HG03354 (cell line): ENCODE results near the gene KRT78.

Experiments used
- ATAC-seq: cut with Tn5 transposase; IDR thresholded peaks from one replicate; pipeline ENCODE4 v1.9.1; 2021; ENCODE audit warnings: mild to moderate bottlenecking; ENCODE audit not compliant: unreplicated experiment, poor library complexity, severe bottlenecking

KRT78 gene

DNA sequence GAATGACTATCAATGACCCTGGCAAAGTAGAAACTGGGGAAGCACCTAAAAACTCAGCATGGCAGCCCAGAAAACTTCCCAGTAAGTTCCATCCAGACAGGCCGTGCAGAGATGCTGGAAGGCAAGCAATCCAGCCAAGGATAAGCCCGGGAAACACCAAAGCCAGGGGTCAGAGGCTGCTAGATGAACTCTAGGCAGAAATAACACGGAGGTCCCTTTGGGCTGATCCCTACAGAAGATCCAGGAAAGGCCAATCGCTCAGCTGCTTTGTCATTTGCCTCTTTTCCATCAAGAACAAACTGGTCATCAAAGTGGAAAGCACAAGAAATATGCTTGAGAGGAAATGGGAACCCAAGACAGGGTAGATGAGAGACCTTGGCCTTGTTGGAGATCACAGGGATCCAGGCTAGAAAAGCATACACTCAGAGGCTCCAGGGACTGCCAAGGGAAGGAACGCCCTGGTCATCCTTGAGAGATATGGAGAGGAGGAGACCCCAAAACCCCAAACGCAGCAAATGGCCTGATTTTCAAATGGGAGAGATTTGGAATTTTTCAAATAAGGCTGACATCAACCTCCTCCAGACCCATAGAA is 21.2 kb downstream of the KRT78 start:
- no peak for ATAC-seq

DNA sequence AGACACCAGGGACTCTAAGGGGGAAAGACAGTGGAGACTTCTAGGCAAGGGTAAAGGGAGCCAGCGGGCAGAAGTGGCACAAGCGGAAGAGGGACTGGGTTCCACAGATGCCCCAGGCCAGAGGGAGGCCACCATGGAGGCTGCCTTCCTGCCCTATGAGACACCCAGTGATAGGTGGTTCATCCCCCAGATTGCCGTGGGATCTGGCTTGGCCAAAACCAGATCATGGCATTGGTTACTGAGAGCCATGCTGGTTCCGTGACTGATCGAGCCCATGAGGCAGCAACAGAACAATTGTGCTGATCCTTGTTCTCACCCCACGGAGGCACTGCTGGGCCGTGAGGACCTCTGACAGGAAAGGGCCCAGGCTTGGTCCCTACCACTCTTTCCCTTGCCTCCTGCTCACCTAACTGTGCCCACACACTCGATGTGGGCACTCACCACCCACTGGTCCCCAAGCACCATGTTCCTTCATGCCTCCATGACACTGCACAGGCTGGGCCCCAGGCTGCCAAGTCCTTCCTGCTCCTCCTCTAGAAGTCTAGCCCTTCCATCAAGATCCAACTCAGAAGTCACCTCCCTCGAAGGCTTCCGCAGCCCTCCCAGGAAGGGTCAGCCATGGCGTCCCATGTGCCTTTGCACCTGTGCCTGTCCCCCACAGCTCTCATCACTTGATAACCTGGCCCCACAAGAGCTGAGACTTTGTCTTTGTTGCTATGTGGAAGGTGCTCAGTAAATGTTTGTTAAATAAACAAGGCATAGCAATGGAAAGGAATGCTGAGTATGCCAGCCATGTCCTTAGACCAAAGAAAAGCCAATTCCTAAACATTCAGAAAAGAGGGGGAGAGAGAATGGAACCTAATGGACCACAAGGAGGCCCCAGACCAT is 21.9 kb downstream of the KRT78 start:
- ATAC-seq = no peak

DNA sequence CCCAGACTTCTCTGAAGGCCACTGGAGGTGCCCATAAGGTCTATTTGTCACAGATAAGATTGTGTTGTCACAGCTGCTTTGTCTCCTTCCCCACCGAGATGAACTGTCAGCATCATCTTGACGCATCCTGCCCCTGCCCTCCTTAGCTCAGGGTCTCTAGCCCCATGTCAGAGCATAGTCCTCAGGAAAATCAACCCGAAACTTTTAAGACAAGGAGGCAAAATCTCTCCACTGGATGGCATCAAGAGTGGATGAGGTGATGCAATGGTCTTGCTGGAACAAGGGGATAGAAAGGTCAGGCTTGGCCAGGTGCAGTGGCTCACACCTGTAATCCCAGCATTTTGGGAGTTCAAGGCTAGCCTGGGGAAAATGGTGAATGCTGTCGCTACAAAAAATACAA is 22.8 kb downstream of the KRT78 start:
- no peak for ATAC-seq

- no peak for ATAC-seq
These were observed 23.9 kb downstream of the KRT78 start for GRCh38 chr12:52824741-52825410.

DNA sequence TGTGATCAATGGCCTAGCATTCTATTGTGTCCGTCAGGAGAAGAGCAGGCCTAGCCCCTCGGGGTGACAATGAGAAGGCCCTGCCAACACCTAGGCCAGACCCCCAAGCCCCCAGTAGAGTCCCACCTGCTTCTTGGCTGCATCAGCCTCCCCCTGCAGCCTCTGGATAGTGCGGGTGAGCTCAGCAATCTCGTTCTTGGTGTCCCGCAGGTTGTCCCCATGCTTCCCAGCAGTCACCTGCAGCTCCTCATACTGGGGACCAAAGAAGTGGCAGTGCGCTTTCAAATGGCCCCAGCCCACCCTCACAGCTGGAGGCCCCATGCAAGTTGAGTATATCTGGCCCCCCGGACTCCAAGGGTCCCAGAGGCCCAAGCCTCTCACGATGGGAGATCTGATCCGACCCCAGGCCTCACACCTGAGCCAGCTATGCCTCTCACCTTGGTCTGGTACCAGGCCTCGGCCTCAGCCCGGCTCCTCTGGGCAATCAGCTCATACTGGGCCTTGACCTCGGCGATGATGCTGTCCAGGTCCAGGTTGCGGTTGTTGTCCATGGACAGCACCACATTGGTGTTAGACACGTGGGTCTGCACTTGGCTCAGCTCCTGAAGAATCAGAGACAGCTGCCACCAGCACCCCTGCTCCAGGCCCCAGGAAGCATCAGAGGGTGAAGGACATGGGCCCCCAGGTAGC is 24.9 kb downstream of the KRT78 start:
- ATAC-seq = no peak

- ATAC-seq = no peak
These were observed 25.9 kb downstream of the KRT78 start for GRCh38 chr12:52822771-52823510.

DNA sequence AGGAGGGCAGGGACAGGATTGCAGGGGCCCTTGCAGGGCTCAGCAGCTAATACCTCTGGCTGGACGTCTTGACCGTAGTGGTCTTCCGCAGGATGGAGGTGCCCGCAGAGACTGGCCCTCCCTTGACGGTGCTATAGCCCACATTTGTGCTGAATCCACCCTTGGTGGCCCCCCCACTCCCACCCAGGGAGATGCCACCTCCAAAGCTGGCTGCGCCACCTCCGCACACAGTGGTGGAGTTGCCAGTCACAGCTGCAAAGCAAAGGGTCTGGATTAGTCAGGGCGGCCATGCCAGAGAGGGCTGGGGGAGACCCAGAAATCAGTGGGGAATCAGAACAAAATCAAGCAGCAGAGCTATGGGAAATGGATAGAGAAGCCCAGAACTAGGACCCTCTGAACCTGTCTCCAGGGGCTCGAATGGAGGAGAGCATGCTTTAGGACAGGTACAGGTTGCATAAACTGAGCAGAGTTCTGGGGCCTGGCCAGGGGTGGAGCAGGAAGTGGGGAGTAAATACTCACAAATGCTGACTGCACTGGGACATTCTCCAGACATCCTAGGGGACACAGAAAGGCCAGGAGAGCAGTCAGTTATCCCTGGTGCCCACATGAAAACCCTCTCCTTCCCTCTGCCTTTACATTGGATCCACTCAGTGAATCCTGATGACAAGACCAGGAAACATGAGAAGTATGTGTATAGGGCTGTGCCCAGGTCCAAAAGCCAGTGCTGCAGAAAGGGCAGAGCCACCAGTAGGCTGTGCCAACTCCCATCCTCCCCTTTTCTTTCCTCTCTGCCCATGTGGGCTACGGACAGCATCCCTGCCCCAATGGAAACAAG is 26.8 kb downstream of the KRT78 start:
- no peak for ATAC-seq

GRCh38 chr12:52821071-52821730 is 27.6 kb downstream of the KRT78 start:
- no peak for ATAC-seq

DNA sequence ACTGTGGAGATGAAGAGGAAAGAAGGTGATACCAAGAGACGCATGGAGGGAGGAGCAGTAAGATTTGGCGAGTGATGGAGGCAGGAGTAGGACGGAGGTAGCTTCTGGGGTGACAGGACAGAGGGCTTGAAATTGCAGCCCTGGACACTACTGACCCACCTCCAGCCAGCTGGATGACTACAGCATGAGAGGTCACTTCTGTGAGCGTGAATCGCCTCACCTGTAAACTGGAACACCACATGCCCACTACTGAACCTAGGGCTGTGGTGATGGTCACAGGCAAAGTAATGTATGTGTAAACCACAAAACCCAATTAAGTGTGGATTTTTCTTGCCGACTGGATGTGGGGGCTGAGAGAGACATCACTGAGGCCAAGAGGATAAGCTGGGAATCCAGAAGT is 28.3 kb downstream of the KRT78 start:
- no peak for ATAC-seq

GRCh38 chr12:52819731-52820510 is 28.9 kb downstream of the KRT78 start:
- no peak for ATAC-seq

DNA sequence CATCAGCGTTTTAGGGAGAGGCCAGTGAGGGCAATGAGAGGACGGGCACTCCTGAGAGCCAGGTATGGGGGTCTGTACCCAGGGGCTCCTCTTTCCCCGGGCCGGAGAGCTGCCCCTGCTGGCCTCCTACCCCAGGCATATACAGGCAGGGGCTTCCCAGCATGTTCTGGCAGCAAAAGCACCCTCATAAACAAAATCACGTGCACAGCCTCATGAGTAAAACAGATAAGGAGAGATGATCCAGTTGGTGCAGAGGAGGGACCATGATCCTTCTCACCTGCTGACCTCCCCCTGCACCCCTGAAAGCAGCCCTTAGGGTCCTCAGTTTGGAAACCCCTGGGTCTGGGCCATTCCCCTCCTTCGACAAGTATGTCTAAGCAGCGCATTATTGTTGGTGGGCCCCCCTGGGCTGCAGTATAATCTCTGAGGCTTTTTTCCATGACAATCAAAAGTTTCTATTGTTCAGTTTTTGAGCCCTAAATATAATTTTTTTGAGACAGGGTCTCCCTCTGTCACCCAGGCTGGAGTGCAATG is 29.8 kb downstream of the KRT78 start:
- no peak for ATAC-seq

DNA sequence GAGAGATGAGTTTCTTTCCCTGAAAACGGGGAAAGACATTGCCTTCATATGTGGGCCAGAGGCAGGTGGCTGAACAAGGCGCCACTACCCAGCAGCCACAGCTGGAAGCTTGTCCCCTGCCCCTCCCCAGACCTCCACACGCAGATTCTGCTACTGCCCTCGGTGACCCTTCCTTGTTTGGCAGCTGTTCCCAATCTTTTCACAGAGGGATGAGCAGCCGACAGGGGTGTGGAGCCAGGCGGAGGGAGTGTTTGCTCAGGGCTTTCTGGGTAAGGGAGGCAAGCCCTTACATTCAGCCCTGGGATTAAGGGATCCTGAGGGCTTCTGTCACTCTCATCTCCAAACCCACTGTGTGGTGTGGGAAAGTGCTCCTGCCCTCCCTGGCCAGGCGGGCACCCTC is 30.4 kb downstream of the KRT78 start:
- ATAC-seq = no peak

DNA sequence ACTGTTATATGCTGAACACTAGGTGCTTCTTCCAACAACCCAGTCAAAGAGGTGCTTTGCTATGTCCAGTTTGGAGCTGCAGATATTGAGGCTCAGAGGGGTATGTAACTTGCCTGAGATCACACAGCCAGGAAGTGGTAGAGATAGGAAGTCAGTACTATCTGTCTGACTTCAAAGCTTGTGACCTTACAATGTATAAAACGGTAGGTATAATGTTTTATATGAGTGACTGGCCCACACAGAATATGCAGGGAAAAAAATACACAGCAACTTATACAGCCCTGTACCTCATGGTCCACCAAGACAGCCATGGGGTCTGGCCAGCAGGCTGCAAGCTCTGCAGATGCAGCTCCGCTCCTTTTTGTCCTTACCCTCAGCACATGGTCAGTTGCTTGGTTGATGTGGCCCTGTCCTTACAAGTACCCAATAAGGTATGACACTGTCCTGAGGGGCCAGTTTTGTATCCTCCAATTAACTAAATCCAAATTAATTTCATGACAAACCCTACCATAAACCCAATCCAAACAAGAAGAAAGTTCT is 31.0 kb downstream of the KRT78 start:
- ATAC-seq = no peak

GRCh38 chr12:52817003-52817698 is 31.6 kb downstream of the KRT78 start:
- ATAC-seq = no peak

DNA sequence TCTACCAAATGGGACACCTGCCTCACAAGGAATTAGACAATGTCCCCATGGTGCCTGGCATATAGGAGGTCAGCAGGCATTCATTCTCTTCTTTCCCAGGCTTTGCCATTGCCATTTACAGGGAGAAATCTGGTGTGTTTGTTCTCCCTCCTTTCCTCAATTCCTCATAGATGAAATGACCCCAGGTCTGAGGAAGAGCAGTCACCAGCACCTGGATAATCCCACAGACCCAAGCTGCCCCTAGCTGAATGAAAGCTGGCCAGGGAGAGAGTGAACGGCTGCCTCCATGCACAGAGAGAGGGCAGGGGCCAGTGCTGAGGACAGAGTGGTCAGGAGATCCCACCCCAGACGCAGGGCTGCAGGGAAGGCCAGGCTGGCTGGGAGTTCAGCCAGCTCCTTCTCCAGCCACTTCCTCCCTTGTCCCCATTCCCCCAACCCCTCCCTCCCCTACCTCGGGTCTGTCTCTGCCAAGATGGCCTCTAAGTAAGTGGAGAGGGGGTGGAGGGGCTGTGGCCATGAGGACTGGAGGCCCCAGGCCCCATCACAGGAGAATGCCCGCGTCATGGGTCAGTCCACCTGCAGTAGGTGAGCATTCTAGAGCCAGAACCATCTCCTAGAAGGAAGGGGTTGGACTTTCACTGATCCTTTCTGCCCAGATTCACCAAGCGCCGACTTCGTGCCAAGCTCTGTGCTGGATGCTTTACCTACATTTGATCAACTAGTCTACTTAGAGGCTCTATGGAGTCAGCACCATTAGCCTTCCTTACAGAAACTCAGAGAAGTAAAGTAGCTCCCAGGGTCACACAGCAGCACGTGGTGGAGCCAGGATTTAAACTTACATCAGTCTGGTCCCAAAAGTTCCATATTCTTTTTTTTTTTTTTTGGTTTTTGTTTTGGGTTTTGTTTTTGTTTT is 32.9 kb downstream of the KRT78 start:
- no peak for ATAC-seq

DNA sequence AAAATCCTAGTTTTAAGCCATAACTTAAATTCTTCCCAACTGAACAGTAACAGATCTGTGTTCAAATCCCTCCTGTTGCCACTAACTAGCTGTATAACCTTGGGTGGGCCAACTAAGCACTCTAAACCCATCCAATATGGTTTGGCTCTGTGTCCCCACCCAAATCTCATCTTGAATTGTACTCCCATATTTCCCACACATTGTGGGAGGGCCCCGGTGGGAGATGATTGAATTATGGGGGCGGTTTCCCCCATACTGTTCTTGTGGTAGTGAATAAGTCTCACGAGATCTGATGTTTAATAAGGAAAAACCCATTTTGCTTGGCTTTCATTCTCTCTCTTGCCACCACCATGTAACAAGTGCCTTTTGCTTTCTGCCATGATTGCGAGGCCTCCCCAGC is 33.6 kb downstream of the KRT78 start:
- ATAC-seq = no peak
